HL-60/S4 treated with phorbol 12-myristate 13-acetate at 8.2 ng/mL for 4 days and 3 days (cell line): ENCODE measurements around the gene KLHL17.

Experiments used
- in situ Hi-C: fragments of 300-500 bp; cut with MboI; formaldehyde crosslinking; loops from 2 replicates; pipeline ENCODE4 v1.15.0; 2022; ENCODE audit warnings: low sequenced_read_pairs

KLHL17 gene

GRCh38 chr1:960363-961131, at the start of gene KLHL17:
Gene KLHL17 (plus strand): TSS chr1:960584. CDS start chr1:960694, 110 bp downstream.
- in situ Hi-C loops, result no loop called here

GRCh38 chr1:910881-911721, 49.3 kb upstream of the KLHL17 start:
- in situ Hi-C loops, result no loop called here

GRCh38 chr1:911875-912739, 48.3 kb upstream of the KLHL17 start:
- in situ Hi-C loops, result no loop called here

GRCh38 chr1:912740-913301, 47.6 kb upstream of the KLHL17 start:
- in situ Hi-C loops, result no loop called here

- in situ Hi-C loops, result no loop called here
Observed at GRCh38 chr1:913491-914130, 46.8 kb upstream of the KLHL17 start.

GRCh38 chr1:914131-914890, 46.1 kb upstream of the KLHL17 start:
- in situ Hi-C loops, result no loop called here

- in situ Hi-C loops, result no loop called here
Observed at GRCh38 chr1:914891-915280, 45.5 kb upstream of the KLHL17 start.

- in situ Hi-C loops, result no loop called here
Observed at GRCh38 chr1:915295-916172, 44.9 kb upstream of the KLHL17 start.

GRCh38 chr1:916173-917075, 44.0 kb upstream of the KLHL17 start:
- in situ Hi-C loops, result no loop called here

GRCh38 chr1:917076-917459, 43.3 kb upstream of the KLHL17 start:
- in situ Hi-C loops, result no loop called here

GRCh38 chr1:917466-918091, 42.8 kb upstream of the KLHL17 start:
- in situ Hi-C loops, result no loop called here

- in situ Hi-C loops, result no loop called here
Observed at GRCh38 chr1:918353-918752, 42.0 kb upstream of the KLHL17 start.

- in situ Hi-C loops, result no loop called here
Observed at GRCh38 chr1:918843-919242, 41.5 kb upstream of the KLHL17 start.

GRCh38 chr1:919271-919872, 41.0 kb upstream of the KLHL17 start:
- in situ Hi-C loops, result no loop called here

- in situ Hi-C loops, result no loop called here
Observed at GRCh38 chr1:920010-920409, 40.4 kb upstream of the KLHL17 start.

- in situ Hi-C loops, result no loop called here
Observed at GRCh38 chr1:920521-920920, 39.9 kb upstream of the KLHL17 start.
